GM12873 (cell line): ENCODE data around the gene CNTN2.

Experiments used
- TF ChIP-seq, protein P1 (sequence below): IDR thresholded peaks from 2 replicates; pipeline ENCODE4 v1.5.1; 2012; ENCODE audit warnings: low read depth, mild to moderate bottlenecking, moderate library complexity, low read length, control low read depth; ENCODE audit not compliant: insufficient read depth; ENCODE audit errors: missing control alignments

The CNTN2 gene

DNA sequence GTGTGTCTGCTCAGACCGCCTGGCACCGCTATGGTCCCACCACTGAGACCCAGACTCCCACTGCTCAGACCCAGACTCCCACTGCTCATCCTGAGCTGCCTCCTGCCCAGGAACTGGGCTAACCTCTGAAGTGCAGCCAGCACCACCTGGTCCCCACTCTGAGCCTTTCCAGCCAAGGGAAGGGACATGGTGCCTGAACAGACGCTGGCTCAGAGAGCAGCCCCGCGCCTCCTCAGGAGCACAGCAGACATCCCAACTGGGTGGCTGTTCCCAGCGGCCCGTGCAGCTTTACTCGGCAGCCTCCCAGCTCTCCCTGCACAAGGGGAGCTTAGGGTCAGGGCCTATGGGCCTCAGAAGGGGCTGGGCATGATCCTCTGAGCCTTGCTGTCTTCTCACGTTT is 27.8 kb upstream of the CNTN2 start:
- TF ChIP-seq, protein P1, sequence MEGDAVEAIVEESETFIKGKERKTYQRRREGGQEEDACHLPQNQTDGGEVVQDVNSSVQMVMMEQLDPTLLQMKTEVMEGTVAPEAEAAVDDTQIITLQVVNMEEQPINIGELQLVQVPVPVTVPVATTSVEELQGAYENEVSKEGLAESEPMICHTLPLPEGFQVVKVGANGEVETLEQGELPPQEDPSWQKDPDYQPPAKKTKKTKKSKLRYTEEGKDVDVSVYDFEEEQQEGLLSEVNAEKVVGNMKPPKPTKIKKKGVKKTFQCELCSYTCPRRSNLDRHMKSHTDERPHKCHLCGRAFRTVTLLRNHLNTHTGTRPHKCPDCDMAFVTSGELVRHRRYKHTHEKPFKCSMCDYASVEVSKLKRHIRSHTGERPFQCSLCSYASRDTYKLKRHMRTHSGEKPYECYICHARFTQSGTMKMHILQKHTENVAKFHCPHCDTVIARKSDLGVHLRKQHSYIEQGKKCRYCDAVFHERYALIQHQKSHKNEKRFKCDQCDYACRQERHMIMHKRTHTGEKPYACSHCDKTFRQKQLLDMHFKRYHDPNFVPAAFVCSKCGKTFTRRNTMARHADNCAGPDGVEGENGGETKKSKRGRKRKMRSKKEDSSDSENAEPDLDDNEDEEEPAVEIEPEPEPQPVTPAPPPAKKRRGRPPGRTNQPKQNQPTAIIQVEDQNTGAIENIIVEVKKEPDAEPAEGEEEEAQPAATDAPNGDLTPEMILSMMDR = no peak

DNA sequence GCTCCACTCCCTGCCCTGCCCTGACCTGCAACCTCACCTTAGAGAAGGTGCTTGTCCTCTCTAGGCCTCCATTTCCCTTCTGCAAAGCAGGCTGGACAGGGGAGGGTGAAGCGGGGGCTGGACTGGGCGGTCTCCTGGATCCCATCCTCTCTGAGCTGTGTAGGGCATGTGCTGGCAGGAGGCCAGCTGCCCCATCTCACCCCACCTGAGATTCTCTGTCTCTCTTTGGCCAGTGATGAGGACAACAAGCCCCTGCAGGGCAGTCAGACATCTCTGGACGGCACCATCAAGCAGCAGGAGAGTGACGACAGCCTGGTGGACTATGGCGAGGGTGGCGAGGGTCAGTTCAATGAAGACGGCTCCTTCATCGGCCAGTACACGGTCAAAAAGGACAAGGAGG is 26.9 kb upstream of the CNTN2 start:
- TF ChIP-seq, protein P1 = no peak

DNA sequence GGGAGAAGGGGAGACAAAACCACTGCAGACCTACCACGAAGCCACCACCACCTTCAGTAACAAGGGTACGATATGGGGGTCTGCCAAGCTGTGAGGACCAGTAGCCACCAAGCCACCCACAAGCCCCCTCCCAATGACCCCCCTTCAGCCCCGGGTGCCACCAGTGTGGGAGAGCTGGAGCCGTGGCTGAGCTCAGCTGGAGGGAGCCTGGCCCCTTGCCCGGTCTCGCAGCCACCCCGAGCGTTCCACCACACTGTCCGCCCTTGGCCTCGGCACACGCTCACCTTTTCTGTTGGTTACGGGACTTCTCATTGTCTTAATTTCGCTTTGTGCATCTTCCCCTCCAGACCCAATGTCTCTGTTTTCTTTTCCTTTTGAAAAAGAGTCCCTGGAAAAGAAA is 26.4 kb upstream of the CNTN2 start:
- TF ChIP-seq, protein P1 = no peak

DNA sequence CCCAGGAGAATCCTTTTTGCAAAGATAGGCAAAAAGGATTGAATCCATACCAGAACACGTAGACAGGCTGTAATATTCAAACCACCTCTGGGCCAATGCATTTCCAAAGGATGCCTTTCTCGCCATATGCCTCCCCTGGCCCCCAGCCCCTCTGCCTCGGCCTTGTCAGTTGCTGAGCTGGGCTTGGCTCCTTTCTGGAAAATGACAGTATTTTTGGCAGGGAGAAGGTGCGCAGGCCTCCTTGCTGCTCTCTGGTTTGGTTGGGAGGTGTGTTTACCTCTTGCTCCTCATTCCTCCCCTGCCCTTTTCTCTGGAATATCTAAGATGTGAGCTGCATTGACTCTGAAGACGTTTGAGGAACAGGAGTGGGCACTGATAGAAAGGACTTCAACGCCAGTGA is 26.0 kb upstream of the CNTN2 start:
- TF ChIP-seq, protein P1 = no peak

DNA sequence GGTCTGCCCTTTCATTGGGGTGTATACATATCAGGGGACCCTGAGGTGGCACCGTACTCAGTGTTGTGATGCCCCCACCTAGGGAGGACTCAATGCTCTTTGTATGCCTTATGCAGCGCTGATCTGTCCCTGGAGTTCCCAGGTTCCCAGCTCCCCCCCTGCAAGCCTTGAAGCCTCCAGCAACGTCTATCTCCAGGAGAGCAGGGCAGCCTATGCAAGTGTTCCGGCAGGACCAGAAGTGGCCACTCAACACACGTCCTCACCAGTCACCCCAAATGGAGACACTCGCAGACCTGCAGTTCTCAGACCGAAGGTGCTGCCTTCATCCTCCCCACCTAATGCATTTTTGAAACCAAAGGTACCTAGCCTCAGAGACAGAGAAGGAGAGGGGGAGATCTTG is 25.2 kb upstream of the CNTN2 start:
- TF ChIP-seq, protein P1 = no peak

DNA sequence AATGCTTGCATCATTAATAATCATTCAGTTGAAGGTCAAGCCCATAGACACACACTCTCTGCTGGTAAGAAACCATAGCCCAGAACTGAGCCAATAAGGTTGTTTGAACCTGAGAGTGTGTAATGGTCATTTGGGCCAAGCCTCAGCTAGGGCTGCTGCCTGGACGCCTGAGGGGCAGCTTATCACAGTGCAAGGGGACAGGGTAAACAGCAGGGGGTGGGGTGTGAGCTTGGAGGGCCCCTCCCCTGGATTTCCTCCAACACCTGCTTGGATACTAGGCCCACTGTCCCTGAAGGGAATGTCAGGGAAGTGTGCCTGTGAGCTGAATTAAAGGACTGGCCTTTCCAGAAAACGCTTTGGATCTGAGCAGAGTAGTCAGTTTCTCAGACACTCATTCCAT is 24.6 kb upstream of the CNTN2 start:
- TF ChIP-seq, protein P1 = no peak

DNA sequence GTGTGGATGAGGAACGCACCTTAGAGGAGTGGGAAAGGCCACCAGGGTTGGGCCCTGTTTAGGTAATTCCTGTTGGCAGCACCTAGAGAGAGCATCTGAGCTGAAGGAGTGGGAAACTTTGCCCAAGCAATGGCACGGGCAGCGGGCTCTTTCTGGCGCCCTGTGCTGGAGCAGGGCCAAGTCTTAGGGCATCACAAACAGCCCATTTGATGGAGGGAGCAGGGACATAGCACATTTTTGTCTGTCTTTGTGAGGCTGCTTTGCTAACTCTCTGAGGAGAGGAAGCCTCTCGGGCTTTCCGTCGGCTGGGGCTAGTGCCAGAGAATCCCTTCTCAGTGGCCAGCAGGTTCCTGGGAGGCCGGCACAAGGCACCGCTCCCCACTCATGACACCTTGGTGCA is 22.5 kb upstream of the CNTN2 start:
- TF ChIP-seq, protein P1 = no peak

DNA sequence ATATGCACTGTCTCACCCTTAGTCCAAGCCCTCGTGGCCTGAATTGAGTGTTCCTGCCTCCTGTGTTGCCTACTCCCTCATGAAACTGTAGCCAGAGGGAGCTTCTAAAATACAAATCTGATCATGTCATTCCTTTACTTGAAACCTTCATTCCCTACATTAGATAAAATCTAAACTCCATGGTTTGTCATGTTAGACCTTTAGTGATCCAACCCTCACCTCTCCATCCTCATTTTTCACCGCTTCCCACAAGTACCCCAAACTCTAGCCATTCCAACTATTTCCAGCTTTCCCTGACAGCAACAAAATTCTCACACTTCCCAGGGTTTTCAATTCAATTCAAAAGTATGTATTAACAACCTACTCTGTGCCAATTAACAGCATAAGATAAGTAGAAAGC is 18.3 kb upstream of the CNTN2 start:
- TF ChIP-seq, protein P1 = no peak
